NB4 (cell line): ENCODE data around the gene GALNT18.

Source experiments
- DNase-seq: peaks from one replicate; pipeline ENCODE4 v3.0.0; 2010; ENCODE audit warnings: low read depth
- H3K4me3 ChIP-seq: one replicate; pipeline ENCODE4 v1.5.1; 2011; ENCODE audit warnings: mild to moderate bottlenecking, low read depth, low read length, moderate library complexity
- MAX ChIP-seq: IDR thresholded peaks from 2 replicates; pipeline ENCODE4 v1.6.1; 2011; ENCODE audit warnings: low read depth, low read length
- MYC ChIP-seq: IDR thresholded peaks from 2 replicates; pipeline ENCODE4 v1.6.1; 2011; ENCODE audit warnings: low read depth, low read length
- POLR2A ChIP-seq: IDR thresholded peaks from 2 replicates; pipeline ENCODE4 v1.6.1; 2011; ENCODE audit warnings: mild to moderate bottlenecking; ENCODE audit not compliant: insufficient read length; ENCODE audit errors: extremely low read depth
- TF ChIP-seq, protein P1 (sequence below): IDR thresholded peaks from one replicate; pipeline ENCODE4 v1.5.1; 2012; ENCODE audit warnings: low read depth, low read length

The GALNT18 gene

GRCh38 chr11:11229647-11230046 is 392.2 kb downstream of the GALNT18 start:
- no peak for DNase-seq
- TF ChIP-seq, protein P1, sequence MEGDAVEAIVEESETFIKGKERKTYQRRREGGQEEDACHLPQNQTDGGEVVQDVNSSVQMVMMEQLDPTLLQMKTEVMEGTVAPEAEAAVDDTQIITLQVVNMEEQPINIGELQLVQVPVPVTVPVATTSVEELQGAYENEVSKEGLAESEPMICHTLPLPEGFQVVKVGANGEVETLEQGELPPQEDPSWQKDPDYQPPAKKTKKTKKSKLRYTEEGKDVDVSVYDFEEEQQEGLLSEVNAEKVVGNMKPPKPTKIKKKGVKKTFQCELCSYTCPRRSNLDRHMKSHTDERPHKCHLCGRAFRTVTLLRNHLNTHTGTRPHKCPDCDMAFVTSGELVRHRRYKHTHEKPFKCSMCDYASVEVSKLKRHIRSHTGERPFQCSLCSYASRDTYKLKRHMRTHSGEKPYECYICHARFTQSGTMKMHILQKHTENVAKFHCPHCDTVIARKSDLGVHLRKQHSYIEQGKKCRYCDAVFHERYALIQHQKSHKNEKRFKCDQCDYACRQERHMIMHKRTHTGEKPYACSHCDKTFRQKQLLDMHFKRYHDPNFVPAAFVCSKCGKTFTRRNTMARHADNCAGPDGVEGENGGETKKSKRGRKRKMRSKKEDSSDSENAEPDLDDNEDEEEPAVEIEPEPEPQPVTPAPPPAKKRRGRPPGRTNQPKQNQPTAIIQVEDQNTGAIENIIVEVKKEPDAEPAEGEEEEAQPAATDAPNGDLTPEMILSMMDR, result no peak
- TF ChIP-seq MAX (no peak), POLR2A (no peak), MYC (no peak)

GRCh38 chr11:11227296-11228085 is 394.3 kb downstream of the GALNT18 start:
- DNase-seq, result no peak
- no peak overlapping the region for H3K4me3 ChIP-seq
- no peak for TF ChIP-seq MAX
- TF ChIP-seq POLR2A, result no peak
- TF ChIP-seq, protein P1, result no peak
- no peak for TF ChIP-seq MYC

More at GRCh38 chr11:11229647-11230046, 392.2 kb downstream of the GALNT18 start:
- H3K4me3 ChIP-seq, result no peak overlapping the region
